HEK293T (cell line): ENCODE measurements around the gene CAMK1G.

ENCODE experiments used
- ELF4 ChIP-seq: fragments of 450-650 bp; IDR thresholded peaks from 2 replicates; pipeline ENCODE4 v1.6.1; 2017; ENCODE audit warnings: antibody characterized with exemption
- FOXA1 ChIP-seq: fragments of 450-650 bp; IDR thresholded peaks from 2 replicates; pipeline ENCODE4 v1.6.1; 2016; ENCODE audit warnings: mild to moderate bottlenecking
- LEF1 ChIP-seq: fragments of 450-650 bp; IDR thresholded peaks from 2 replicates; pipeline ENCODE4 v1.6.1; 2017; ENCODE audit warnings: mild to moderate bottlenecking, borderline replicate concordance
- SUZ12 ChIP-seq: fragments of 450-650 bp; IDR thresholded peaks from 2 replicates; pipeline ENCODE4 v1.6.1; 2016; ENCODE audit warnings: mild to moderate bottlenecking
- TF ChIP-seq, protein P1 (sequence below): fragments of 450-650 bp; IDR thresholded peaks from 2 replicates; pipeline ENCODE4 v1.6.1; 2016

DNA sequence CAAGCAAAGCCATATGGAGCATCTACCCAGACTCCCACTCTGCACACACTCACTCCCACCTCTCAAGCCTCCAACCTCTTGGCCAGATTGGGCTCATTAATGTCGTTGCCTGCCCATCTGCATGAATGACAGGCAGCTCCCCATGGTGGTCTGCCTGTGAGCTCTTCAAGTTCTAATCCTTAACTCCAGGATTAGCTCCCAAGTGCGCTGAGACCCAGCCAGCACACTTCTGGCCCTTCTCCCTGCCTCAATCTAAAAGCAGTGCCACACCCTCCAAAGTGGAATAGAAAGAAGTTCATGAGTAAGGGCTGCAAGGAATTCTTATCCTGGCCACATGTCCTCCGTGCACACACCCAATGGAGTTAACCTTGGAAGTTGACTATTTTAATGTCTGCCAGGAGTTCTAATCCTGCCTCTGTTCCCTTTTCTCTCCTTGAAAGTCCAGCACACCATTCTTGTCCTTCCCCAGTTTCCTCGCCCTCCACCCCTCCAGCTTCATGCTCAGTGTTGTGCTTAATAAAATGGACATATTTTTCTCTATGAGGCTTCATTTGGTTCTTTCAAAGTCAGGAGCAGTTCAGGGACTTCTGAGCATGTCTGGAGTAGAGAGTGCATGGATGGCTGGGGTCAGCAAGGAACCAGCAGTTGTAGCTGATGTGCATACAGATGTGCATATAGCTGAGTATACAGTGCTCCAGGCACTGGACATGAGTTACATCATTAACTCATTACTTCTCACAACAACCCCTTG is 30.1 kb downstream of the CAMK1G start:
- TF ChIP-seq LEF1 (no peak), FOXA1 (no peak), SUZ12 (no peak), ELF4 (no peak)
- TF ChIP-seq, protein P1, sequence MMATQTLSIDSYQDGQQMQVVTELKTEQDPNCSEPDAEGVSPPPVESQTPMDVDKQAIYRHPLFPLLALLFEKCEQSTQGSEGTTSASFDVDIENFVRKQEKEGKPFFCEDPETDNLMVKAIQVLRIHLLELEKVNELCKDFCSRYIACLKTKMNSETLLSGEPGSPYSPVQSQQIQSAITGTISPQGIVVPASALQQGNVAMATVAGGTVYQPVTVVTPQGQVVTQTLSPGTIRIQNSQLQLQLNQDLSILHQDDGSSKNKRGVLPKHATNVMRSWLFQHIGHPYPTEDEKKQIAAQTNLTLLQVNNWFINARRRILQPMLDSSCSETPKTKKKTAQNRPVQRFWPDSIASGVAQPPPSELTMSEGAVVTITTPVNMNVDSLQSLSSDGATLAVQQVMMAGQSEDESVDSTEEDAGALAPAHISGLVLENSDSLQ = no peak
